H9 (cell line): ENCODE measurements around the gene ZBTB22. TPM values are rescaled to one million over a fixed set of nuclear protein-coding genes. Genes with fewer than 3 reads are reported as not detected.
A peak's percentile ranks its signal among the peaks of the same experiment; 100 is the strongest.

ENCODE experiments used
- DNase-seq: peaks from one replicate; pipeline ENCODE4 v3.0.0-alpha.2; 2017
- H2AFZ ChIP-seq: one replicate; pipeline ENCODE4 v1.6.1; 2013; ENCODE audit warnings: mild to moderate bottlenecking, low read length, control low read depth, moderate library complexity
- H2AK5ac ChIP-seq: 2 replicates; pipeline ENCODE4 v1.6.1; 2013; ENCODE audit warnings: low read length, control low read depth, mixed read lengths; ENCODE audit not compliant: insufficient read length
- H2BK120ac ChIP-seq: one replicate; pipeline ENCODE4 v1.6.1; 2013; ENCODE audit warnings: low read depth, mild to moderate bottlenecking, low read length, control low read depth, inconsistent platforms; ENCODE audit not compliant: poor library complexity, severe bottlenecking
- H2BK12ac ChIP-seq: 2 replicates; pipeline ENCODE4 v1.6.1; 2013; ENCODE audit warnings: low read length, control low read depth, mixed read lengths, low read depth; ENCODE audit not compliant: insufficient read length
- H2BK15ac ChIP-seq: 2 replicates; pipeline ENCODE4 v1.6.1; 2013; ENCODE audit warnings: low read depth, low read length, control low read depth
- H2BK20ac ChIP-seq: one replicate; pipeline ENCODE4 v1.6.1; 2013; ENCODE audit warnings: low read depth, mild to moderate bottlenecking, low read length, control low read depth, inconsistent platforms; ENCODE audit not compliant: poor library complexity, severe bottlenecking
- H2BK5ac ChIP-seq: 2 replicates; pipeline ENCODE4 v1.6.1; 2013; ENCODE audit warnings: low read length, control low read depth, mixed read lengths; ENCODE audit not compliant: insufficient read length
- H3K14ac ChIP-seq: 2 replicates; pipeline ENCODE4 v1.6.1; 2013; ENCODE audit warnings: low read length, control low read depth; ENCODE audit not compliant: insufficient read depth
- H3K18ac ChIP-seq: 2 replicates; pipeline ENCODE4 v1.6.1; 2013; ENCODE audit warnings: low read depth, mild to moderate bottlenecking, mixed read lengths, low read length, control low read depth; ENCODE audit not compliant: insufficient read length
- H3K23ac ChIP-seq: 2 replicates; pipeline ENCODE4 v1.6.1; 2013; ENCODE audit warnings: low read length, control low read depth, mixed read lengths, low read depth; ENCODE audit not compliant: insufficient read length
- H3K23me2 ChIP-seq: 2 replicates; pipeline ENCODE4 v1.6.1; 2013; ENCODE audit warnings: low read depth, mild to moderate bottlenecking, mixed read lengths, low read length, control low read depth; ENCODE audit not compliant: insufficient read length, poor library complexity, severe bottlenecking
- H3K27ac ChIP-seq: 2 replicates; pipeline ENCODE4 v1.5.1; 2013; ENCODE audit warnings: low read length, control low read depth, mixed read lengths, low read depth; ENCODE audit not compliant: insufficient read length
- H3K27me3 ChIP-seq: 2 replicates; pipeline ENCODE4 v1.6.1; 2013; ENCODE audit warnings: low read length, control low read depth, inconsistent platforms; ENCODE audit not compliant: insufficient read depth
- H3K4ac ChIP-seq: 2 replicates; pipeline ENCODE4 v1.6.1; 2013; ENCODE audit warnings: low read depth, mild to moderate bottlenecking, control low read depth, inconsistent platforms, low read length, moderate library complexity
- H3K4me1 ChIP-seq: 2 replicates; pipeline ENCODE4 v1.6.1; 2013; ENCODE audit warnings: low read length, control low read depth, inconsistent platforms; ENCODE audit not compliant: insufficient read depth
- H3K4me2 ChIP-seq: 2 replicates; pipeline ENCODE4 v1.6.1; 2013; ENCODE audit warnings: low read length, control low read depth, mixed read lengths; ENCODE audit not compliant: insufficient read length, insufficient read depth
- H3K56ac ChIP-seq: 2 replicates; pipeline ENCODE4 v1.6.1; 2013; ENCODE audit warnings: low read depth, mild to moderate bottlenecking, mixed read lengths, low read length, control low read depth; ENCODE audit not compliant: insufficient read length
- H3K79me1 ChIP-seq: 2 replicates; pipeline ENCODE4 v1.6.1; 2013; ENCODE audit warnings: low read depth, mild to moderate bottlenecking, moderate library complexity, low read length, control low read depth, inconsistent platforms; ENCODE audit not compliant: insufficient read depth, poor library complexity, severe bottlenecking
- H3K79me2 ChIP-seq: 2 replicates; pipeline ENCODE4 v1.6.1; 2013; ENCODE audit warnings: low read length, control low read depth, inconsistent platforms; ENCODE audit not compliant: insufficient read depth
- H3K9ac ChIP-seq: 2 replicates; pipeline ENCODE4 v1.6.1; 2013; ENCODE audit warnings: low read length, control low read depth, mixed read lengths; ENCODE audit not compliant: insufficient read length; ENCODE audit errors: extremely low read depth
- H3K9me3 ChIP-seq: one replicate; pipeline ENCODE4 v1.6.1; 2013; ENCODE audit warnings: low read depth, low read length, inconsistent platforms; ENCODE audit not compliant: control insufficient read depth
- H3T11ph ChIP-seq: one replicate; pipeline ENCODE4 v1.6.1; 2013; ENCODE audit warnings: mild to moderate bottlenecking, low read length, control low read depth, inconsistent platforms
- H4K20me1 ChIP-seq: one replicate; pipeline ENCODE4 v1.6.1; 2013; ENCODE audit not compliant: control insufficient read depth, insufficient read length, insufficient read depth
- H4K5ac ChIP-seq: 2 replicates; pipeline ENCODE4 v1.6.1; 2013; ENCODE audit warnings: low read depth, mild to moderate bottlenecking, mixed read lengths, low read length, control low read depth; ENCODE audit not compliant: insufficient read length
- H4K8ac ChIP-seq: replicated peaks from 2 replicates; pipeline ENCODE4 v1.6.1; 2013; ENCODE audit warnings: low read length, control low read depth, mixed read lengths, low read depth; ENCODE audit not compliant: insufficient read length
- H4K91ac ChIP-seq: 2 replicates; pipeline ENCODE4 v1.6.1; 2013; ENCODE audit warnings: low read depth, mild to moderate bottlenecking, moderate library complexity, mixed read lengths, low read length, control low read depth; ENCODE audit not compliant: insufficient read length
- H3K27ac Mint-ChIP-seq, 3 experiments: 2 replicates in 2 of 3; 3 replicates in 1 of 3; pipeline ENCODE4 v1.8.0; 2020 to 2021; ENCODE audit warnings: mixed read lengths in 3 of 3, mild to moderate bottlenecking in 1 of 3, moderate library complexity in 1 of 3
- H3K27me3 Mint-ChIP-seq: 2 replicates; pipeline ENCODE4 v1.8.0; 2021; ENCODE audit warnings: low read depth, mild to moderate bottlenecking, moderate library complexity, mixed read lengths
- H3K36me3 Mint-ChIP-seq, 3 experiments: 2 replicates in 2 of 3; 3 replicates in 1 of 3; pipeline ENCODE4 v1.8.0; 2020 to 2021; ENCODE audit warnings: low read depth in 3 of 3, mixed read lengths in 3 of 3; ENCODE audit not compliant: insufficient read depth in 1 of 3
- H3K4me1 Mint-ChIP-seq, 2 experiments: 2 replicates each; pipeline ENCODE4 v1.8.0; 2020; ENCODE audit warnings: mixed read lengths in 2 of 2
- H3K4me3 Mint-ChIP-seq, 2 experiments: 2 replicates in 1 of 2; 3 replicates in 1 of 2; pipeline ENCODE4 v1.8.0; 2020 to 2021; ENCODE audit warnings: mild to moderate bottlenecking in 2 of 2, mixed read lengths in 2 of 2, moderate library complexity in 1 of 2
- H3K9me3 Mint-ChIP-seq, 2 experiments: 2 replicates in 1 of 2; 3 replicates in 1 of 2; pipeline ENCODE4 v1.8.0; 2020; ENCODE audit warnings: mild to moderate bottlenecking in 2 of 2, mixed read lengths in 2 of 2, moderate library complexity in 1 of 2
- CTCF ChIP-seq: fragments of 200-600 bp; sonication (generic); conservative IDR thresholded peaks from 3 replicates; pipeline ENCODE4 v1.8.0; 2021; ENCODE audit warnings: antibody characterized with exemption, mild to moderate bottlenecking
- WGBS: extraction: QIAGEN DNeasy Blood & Tissue Kit; methylation state at CpG from one replicate; pipeline ENCODE4 v1.1.7; 2013; ENCODE audit warnings: missing lambda C conversion rate, low lambda C conversion rate, mixed read lengths; ENCODE audit not compliant: insufficient read length; ENCODE audit errors: extremely low coverage; 5-methylcytosine and 5-hydroxymethylcytosine counted together
- total RNA-seq: library from RNA; stranded (reverse); gene quantifications from 2 replicates; pipeline ENCODE4 v1.2.1, GENCODE V29; 2021

ZBTB22 gene
- total RNA-seq, 1 experiment from 2014 or later: 8.1 TPM

- Histone ChIP-seq H2BK20ac (no peak overlapping the region), H2BK5ac (no peak overlapping the region), H3K79me2 (peaks cover 7% of the 10 kb centered on the region; the same call in 1 of the 2 replicates), H4K8ac (no peak overlapping the region), H3K23me2 (peaks cover 12% of the 10 kb centered on the region), H2BK15ac (no peak overlapping the region), H2BK120ac (no peak overlapping the region), H3K27me3 (no peaks in the 10 kb centered on the region), H3K4me2 (peak overlapping the region; percentile 74), H2AK5ac (no peak overlapping the region), H3K23ac (no peak overlapping the region), H3K9me3 (no peaks in the 10 kb centered on the region), H2BK12ac (no peak overlapping the region), H3K27ac (no peak overlapping the region), H3K79me1 (peaks cover 8% of the 10 kb centered on the region), H4K91ac (no peak overlapping the region), H3K4ac (no peak overlapping the region), H3K18ac (no peak overlapping the region), H3K14ac (no peak overlapping the region), H3K56ac (no peak overlapping the region), H4K20me1 (no peaks in the 10 kb centered on the region), H3T11ph (no peak overlapping the region), H3K9ac (no peak overlapping the region), H2AFZ (no peak overlapping the region), H4K5ac (no peak overlapping the region), H3K4me1 (no peaks in the 10 kb centered on the region; the same call in 1 of the 2 replicates)
- peaks cover 29 to 74% (median 54%) of the 10 kb centered on the region in 3 experiments for H3K36me3 Mint-ChIP-seq
- no peaks in the 10 kb centered on the region for H3K9me3 Mint-ChIP-seq
- WGBS: no CpG with 5 or more reads among the region's 7 CpGs
- H3K4me1 Mint-ChIP-seq: peaks cover 7 to 20% of the 10 kb centered on the region in 2 experiments
- peak overlapping the region in 2 of 3 experiments; percentile 52 to 97; a peak in 2 of 7 replicates for H3K27ac Mint-ChIP-seq
- no peak for TF ChIP-seq CTCF
- DNase-seq: no peak
- peak overlapping the region; percentile 99 to 100 for H3K4me3 Mint-ChIP-seq
- no peaks in the 10 kb centered on the region; the same call in 1 of the 2 replicates for H3K27me3 Mint-ChIP-seq
Observed at GRCh38 chr6:33290459-33290858, 27.1 kb downstream of the ZBTB22 start.
